GM20431 (cell line): ENCODE measurements around the gene ARVCF.
"Not testable (repeated sequence)": the region's sequence is repeated elsewhere in the genome, so short reads cannot be mapped to it uniquely, and the experiment has no call there.

Experiments used
- in situ Hi-C: fragments of 300-500 bp; cut with MseI, MboI; formaldehyde crosslinking; loops from one replicate; pipeline ENCODE4 v1.15.0; 2020; ENCODE audit warnings: low sequenced_read_pairs; ENCODE audit not compliant: unreplicated experiment

ARVCF gene

GRCh38 chr22:19929586-19930550, 86.8 kb downstream of the ARVCF start:
- in situ Hi-C loops: no loop called here

- in situ Hi-C loops: no loop called here
Measured at GRCh38 chr22:19928207-19928606, 88.4 kb downstream of the ARVCF start.

GRCh38 chr22:19927696-19928095, 88.9 kb downstream of the ARVCF start:
- in situ Hi-C loops: no loop called here

GRCh38 chr22:19926028-19926427, 90.6 kb downstream of the ARVCF start:
- in situ Hi-C loops: not testable (repeated sequence)

- in situ Hi-C loops: no loop called here
Measured at GRCh38 chr22:19923914-19924513, 92.6 kb downstream of the ARVCF start.

- in situ Hi-C loops: no loop called here
Measured at GRCh38 chr22:19921544-19922081, 95.0 kb downstream of the ARVCF start.
